Medulla oblongata (tissue), 1 donor: Measurements from ENCODE around the gene SRGAP3.
A peak's percentile ranks its signal among the peaks of the same experiment; 100 is the strongest.

Experiments
- DNase-seq: peaks from one replicate; pipeline ENCODE4 v3.0.0-alpha.2; 2015; ENCODE audit errors: extremely low spot score

Gene SRGAP3

DNA sequence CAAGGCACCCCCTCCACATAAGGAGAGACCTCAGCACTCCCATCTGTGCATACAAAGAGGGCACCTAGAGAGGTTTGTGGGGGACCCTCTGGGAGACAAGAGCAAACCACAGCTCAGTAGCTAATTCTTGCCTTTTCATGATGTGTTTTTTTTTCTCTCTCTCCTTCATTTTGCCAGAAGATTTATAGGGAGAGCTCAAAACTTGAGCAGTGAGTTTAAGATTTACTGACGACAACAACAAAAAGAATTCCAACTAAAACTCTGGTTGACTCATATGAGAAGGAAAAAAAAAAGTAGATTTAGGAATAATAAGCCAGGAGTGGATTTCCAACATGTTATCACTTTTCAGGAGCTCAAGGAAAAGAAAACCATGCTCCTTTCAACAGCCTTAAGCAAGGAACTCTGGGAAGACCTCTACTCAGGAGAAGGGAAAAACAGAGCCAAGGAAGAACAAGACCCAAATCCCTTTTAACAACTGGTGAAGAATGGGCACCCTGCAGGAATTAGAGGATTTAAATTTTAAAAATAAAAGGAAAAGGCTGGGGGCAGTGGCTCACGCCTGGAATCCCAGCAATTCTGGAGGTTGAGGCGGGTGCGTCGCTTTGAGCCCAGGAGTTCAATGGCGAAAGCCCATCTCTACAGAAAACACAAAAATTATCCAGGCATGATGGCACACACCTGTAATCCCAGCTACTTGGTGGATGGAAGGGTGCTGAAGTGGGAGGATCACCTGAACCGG is 228.0 kb downstream of the SRGAP3 start:
- no peak for DNase-seq

DNA sequence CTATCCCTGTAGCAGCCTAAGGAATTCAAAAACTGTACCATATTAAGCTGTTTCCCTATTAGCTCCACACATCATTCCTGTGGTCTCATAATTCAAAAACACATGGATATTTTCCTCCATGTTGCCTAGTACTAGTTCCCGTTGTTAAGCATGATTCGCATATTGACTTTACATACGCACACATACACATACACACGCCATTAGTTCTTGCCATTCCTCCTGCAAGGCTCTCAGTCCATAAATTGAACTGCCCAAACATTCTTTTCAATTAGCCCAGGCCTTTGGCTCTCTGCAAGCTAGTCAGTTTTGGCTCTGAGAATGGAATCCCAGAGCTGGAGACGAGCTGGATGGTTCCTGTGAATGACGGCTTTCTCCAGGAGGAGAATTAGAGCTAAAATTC is 229.0 kb downstream of the SRGAP3 start:
- DNase-seq = no peak

DNA sequence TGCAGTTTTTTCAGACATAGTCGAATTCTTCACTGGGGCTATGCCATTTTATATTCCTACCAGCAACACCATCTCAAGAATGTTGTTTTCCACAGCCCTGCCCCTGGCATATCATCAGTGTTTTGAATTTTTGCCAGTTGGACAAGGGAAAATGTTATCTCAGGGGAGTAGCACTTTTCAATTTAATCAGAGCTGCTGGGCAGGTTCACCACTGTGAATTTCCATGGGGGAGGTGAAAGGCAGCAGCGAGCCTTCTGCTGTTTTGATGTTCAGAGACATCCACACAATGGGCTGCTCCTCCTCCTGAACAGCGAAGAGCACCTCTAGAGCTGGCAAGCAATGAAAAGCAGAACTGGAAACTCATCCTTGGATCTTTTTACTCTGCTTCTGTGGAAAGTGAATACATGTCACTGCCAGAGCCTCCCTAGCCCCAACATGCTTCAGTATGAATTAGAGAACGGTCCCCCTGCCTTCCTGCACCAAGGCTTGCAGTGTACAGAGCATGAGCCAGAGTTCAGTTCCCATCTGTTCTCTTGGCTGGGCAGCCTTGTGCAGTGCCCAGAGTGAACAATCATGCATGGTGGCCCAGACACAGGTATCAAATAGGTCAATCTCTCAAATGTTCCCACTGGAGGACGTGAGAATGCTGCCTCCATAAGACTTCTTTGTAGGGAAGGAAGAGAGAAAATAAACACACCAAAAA is 230.0 kb downstream of the SRGAP3 start:
- no peak for DNase-seq

DNA sequence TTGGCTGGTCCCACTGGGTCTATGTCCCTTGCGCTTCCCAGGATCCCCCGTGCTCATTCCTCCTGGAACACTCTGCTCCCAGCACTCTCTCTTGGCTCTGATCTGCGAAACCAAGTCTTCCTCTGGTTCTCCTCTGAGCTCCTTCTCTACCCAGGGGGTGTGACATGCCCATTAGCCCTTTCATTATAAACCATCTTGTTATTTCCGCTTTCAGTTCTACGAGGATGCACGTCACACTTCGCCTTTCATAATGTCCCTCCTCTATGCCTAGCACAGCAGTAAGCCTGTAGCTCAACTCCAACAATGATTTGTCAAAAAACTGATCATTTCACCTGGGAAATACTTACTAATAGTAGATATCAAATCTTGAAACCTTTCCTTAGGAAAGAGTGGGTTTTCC is 234.2 kb downstream of the SRGAP3 start:
- no peak for DNase-seq

DNA sequence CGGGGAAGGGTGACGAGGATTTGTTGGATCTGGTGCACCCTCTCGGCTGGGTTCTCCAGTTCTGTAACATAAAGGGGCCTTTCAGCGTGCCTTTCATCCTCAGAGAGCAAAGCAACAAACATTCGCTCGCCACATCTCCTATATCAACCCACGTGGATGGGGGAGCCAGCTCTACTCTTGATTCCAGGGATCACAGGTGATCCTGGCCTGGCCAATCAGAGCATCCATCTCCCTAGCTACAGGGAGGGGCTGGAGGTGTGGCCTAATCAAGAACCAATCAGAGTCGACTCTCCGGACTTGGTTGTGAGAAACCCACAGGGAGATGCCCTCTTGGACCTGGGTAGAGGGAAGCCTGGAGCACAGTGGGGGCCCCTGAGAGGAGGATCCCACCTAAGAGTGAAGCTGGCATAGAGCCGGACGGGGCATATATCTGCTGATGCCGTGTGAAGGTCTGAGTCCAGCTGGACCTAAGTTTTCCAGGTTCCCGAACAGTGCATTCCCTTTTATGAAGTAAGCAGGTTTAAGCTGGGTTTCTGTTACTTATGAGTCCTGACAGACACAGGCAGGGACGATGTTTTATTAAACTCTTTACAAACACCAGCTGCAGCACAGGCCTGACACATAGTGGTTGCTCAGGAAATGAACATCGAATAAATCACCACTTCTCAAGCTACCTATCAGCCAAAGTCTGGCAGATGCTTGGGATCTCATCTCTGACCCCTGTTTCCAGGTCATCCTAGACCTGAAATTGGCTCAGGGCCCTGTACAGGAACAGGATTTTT is 235.5 kb downstream of the SRGAP3 start:
- DNase-seq = no peak

DNA sequence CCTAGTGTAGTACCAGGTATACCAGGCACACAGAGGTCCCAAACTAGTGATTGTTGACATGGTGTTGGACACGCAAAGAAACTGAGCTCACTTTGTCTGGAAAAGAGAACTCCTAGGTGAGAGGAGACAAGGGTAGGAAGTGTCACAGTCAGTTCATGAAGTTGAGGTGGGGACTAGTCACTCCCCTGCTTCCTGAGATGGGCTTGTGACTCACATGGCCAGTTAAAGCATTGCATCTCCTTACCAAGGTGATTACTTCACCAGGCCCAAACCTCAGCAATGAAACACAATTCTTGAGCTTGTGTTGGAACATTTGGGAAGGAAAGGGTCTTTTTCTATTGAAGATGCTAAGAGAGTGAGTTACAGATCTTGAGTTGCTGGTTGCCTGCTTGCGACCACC is 236.9 kb downstream of the SRGAP3 start:
- DNase-seq = no peak

DNA sequence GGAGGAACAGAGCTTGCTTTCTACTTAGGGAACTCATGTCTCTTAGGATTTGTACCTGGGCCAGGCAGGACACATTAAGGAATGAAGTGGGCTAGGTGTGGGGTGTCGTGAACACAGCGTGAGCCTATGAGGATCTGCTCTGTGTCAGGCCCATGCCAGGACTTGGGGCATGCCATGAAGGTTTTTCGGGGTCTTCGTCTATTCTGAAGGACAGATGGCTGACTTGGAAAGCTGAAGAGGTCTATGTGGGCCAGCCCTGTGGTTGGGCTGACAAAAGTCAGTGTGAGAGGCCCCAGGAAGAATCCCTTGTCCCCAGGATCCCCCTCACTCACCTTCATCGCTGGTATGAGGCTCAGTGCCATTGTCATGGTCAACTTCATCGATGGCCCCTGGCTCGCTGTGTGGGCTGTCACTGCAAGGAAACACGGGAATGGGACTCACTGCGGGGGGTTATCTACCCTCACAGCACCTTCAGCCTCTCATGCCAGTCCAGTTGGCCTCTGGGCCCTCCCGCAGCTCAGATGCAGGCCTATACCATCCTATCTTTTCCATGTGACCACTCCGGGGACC is 239.4 kb downstream of the SRGAP3 start:
- DNase-seq = no peak

DNA sequence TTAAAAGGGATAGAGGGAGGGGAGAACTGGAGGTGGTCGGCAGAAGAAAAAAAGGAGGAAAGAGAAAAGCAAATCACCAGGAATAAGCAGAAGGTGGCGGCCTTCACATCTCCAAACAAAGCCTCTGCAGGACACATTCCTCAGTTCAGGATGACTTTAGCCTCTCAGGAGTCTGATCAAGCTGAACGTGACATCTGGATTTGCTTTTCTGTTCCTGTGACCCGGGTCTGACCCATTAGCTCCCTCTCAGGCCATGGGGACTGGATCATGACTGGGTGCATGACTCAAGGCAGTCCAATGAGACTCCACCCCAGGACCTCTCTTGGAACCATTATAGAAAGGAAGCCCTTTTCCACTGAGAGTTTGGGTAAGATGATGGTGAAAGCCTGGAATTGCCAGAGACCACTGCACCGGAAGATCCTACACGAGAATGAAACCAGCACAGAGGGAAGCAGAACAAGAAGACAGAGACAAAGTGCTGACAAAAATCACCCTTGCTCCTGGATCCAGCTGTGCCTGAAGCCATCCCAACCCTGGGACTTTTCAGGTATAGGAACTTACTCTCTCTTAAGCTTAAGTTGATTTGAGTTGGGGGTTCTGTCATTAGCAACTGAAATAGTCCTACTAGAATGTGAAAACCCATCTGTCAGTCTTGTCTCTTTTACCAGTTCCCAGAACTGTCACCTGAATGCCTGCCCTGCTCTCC is 240.7 kb downstream of the SRGAP3 start:
- no peak for DNase-seq

DNA sequence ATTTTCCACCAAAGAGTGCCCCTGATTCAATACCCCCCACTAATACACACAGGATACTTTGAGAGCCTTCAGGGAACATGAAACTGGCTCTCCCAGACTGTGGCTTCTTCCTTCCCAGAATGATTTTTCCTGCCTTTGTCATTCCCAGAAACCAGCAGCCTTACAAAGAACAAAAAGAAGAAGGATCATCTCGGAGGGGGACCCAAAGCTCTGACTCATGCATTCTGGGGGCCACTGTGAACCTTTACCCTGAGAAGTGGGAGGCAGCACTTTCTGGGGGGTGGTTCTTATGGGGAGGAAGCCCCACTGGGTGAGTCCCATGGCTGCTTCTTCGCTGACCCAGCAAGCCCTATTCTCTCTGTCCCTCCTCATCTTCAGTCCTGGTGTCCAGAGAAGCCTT is 241.5 kb downstream of the SRGAP3 start:
- DNase-seq = no peak

DNA sequence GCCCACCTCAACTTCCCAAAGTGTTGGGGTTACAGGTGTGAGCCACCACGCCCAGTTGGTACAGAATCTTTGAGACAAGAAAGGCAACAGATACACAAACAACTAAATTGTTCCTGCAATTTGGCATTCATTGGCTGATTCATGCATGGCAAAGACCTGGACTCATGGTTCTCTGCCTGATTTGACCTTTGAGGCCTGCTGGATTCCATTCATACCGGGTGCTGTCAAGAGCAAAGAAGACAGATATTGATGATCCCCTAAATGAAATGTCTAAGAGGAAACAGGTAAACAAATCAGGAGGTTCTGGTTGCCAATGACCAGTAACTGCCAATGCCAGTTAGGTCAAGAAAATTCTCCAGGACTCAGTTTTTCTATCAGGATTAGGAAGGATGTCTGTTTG is 242.2 kb downstream of the SRGAP3 start:
- DNase-seq = no peak

DNA sequence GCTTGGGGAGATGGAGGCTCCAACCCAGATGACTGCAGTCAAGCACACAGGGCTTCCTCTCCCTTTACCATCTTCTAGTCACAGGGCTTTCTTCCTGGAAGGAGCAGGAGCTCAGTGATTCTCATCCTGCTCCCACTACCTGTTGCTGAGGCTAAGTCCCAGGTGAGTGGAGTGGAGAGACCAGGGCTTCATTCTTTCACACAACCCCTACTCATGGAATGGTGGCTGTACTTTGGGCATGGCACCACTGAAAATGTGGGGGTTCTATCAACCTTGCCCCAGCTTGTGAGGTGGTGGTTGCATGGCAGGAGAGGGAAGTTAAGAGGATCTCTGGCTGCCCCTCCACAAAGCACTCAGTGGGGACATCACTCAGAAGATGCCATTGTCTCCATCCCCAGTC is 249.4 kb downstream of the SRGAP3 start:
- DNase-seq = no peak

DNA sequence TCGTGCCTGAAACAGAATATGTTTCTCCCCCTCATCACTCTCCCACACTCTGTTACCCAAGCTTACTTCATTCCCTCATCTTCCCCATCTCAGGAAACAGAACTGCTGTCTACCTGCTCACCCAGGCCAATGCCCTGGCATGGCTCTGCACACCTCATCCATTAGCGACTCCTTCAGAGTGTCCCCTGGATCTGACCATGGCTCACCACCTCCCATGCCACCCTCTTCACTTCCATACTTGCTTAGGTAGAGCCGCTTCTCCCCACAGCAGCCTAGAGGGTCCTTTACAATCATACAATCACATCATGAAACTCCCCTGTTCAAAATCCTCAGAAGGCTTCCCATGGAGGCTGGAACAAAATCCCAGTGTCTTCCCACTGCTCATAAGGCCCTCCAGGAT is 252.3 kb downstream of the SRGAP3 start:
- DNase-seq = no peak

DNA sequence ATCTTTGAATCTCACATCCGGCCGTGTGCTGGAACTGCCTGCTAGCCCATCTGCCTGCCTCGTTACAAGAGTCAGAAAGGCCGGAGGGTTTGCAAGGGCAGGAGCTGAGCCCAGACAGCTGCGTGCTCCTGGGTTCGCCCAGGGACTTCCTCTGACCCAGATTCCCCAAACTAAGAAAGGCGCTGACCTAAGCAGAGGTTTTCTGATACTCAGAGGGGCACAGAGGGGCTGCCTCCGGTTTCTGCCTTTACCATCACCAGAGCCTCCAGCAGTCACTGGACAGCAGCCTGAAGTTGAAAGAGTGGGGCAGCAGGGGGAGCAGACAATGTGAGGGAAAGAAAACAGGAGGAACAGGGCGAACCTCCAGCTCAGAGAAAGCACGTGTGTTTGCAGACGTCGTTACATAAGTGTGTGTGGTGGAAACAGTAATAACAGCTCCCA is 252.7 kb downstream of the SRGAP3 start:
- peak; percentile 84 for DNase-seq

DNA sequence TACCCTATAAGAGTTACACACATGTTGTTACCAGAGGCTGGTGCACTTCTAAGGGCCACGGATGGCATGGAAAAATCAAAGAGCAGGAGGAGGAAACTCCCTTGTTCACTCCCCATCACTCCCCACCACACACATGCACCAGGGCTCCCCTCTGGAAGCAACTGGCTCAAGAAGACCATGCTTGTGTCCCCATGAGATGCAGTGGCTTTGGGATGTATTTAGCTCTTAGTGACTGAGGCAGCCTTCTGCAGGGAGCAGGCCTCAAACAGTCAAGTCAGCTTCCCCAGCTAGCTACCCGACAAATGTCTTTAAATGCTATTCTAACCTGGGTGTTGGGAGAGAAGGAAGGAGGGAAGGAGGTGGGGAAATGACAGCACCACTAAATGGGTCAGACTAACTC is 253.2 kb downstream of the SRGAP3 start:
- no peak for DNase-seq

DNA sequence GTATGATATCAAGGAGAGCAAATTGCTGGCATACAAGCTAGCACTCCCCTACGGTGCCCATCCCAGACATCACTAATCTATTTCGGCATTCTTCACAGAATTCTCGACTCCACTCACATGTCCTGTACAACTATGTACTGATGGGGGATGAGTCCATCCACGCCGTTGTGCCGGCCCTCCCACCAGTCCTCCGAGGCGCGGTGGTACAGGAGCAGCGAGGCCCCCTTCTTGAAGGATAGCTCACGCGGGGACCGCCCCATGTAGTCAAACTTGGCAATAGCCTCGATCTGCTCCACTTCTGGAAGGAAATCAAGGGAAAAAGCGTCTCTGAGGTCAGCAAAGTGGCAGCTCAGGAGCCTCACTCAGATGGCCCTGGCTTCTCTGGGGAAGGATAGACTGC is 255.2 kb downstream of the SRGAP3 start:
- DNase-seq = no peak

DNA sequence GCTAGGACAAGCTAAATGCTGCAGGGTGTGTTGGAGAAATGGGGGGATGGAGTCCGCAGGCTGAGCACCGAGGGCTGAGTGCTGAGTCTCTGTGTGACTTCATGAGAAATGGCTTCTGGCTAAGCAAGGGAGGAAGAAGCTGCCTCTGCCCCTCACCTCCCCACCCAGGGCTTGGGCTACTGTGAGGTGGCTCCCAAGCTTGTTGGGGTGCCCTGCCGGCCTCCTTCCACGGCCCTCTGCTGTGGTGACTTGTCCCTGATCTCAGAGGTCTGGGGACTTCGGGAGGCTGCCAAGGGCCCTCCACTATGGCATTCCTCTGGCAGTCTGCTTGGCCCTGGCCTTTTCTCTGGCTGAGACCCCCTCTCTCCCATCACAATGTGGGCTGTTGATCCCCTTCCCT is 256.1 kb downstream of the SRGAP3 start:
- no peak for DNase-seq

DNA sequence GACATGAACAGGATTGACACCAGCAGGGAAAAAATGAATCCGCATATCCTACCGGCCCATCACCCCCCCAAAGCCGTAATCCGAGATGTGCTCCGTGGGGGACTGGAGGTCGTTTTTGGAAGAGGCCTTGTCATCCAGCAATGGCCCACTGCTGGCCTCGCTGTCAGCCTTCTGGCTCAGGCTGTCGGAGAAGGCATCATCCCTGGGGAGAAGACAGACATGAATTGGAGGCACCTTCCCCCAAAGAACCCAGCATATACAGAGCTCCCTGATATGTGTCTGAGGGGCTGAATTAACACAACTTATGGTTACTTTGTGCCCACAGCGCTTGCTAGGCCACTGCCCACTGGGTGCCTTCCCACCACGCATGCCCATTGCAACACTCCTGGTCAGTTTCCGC is 256.6 kb downstream of the SRGAP3 start:
- no peak for DNase-seq

DNA sequence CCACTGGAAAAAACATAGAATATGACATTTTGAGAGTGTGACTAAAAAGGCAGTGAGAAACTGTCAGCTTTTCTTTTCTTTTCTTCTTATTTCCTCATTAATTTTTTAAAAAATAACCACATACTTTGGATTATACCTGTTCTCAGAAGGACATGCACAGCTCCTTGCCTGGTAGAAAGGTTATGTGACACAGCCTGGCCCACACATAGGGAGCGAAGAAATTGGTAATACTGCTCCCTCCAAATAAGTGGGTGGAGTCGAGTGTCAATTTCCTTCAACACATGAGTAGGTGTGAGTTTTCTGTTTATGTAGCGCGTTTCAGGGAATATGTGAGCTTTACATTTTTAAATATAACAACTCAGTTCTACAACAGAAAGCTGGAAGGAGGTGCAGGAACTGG is 257.2 kb downstream of the SRGAP3 start:
- no peak for DNase-seq

DNA sequence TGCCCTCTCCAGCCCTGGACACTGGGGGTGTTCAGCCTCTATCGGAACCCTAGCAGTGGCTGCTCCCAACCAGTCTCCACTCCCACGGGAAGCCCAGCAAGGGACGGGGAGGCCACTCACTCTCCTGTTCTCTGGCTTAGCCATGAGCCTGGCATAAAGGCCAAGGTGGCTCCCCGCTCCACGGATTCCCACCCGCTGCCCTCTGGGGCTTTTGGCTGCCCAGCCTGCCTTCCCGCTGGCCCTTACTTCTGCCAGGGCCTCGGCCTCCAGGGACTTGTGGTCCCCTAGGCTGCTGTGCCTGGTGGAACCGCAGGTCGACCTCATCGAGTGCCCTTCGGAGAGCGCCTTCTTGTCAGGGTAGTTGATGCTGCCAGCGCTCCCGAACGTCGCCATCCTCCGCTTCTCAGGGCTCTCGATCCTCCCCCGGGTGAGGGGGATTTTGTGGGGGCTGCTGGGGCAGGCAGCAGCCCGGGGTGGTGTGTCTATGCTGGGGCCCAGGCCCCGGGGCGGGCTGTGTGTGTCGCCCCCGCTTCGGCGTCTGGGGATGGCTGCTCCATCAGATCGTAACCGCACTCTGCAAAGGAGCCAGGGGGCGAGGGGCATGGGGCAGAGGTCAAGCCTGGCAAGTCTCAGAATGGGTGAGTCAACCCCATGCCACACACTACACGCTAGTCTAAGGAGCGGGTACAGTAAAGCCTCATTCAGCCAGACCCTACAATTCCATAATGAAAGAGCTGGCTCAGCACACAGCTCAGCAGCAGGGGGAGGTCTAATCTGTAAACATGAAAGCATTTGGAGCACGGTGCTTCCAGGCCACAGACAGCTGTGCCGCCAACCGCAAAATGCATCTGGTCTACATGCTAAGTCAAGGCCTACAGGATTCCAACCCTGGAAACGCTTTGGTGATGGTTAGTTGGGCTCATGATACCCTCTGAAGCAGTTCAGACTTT is 258.9 kb downstream of the SRGAP3 start:
- no peak for DNase-seq

DNA sequence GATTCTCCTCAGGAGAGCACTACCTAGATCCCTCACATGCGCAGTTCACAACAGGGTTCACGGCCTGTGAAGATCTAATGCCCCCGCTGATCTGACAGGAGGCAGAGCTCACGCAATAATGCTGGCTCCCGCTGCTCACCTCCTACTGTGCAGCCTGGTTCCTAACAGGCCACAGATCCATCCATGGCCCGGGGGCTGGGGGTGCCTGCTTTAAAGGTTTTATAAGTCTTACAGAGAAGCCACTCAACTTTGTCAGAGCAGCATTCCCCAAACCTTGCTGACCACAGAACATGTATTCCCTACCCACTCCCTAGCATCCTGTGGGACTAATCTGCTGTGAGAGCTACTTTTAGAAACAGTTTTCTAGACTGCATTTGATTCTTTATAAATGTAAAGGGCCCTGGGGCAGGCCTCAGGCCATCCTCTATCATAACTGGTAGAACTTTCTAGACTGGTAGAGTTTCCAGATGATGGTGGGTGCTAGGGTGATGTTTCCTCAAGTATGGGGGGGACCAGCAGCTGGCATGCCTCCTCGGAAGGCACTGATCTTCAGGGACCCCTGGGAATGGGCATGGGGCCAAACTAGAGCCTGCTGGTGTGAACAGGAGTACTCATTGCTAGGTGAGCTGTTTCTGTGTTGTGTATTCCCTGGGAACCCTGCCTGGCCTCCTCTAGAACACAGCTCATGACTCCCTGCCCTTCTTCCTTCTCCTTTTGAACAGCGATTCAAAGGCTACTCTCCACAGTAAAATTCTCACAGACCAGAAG is 260.5 kb downstream of the SRGAP3 start:
- no peak for DNase-seq
